LoVo (cell line): ENCODE data around the gene IL17B.
A peak's percentile ranks its signal among the peaks of the same experiment; 100 is the strongest.

Experiments
- DNase-seq: peaks from one replicate; pipeline ENCODE4 v3.0.0-alpha.2; 2016; ENCODE audit warnings: low spot score

The IL17B gene, protein sequence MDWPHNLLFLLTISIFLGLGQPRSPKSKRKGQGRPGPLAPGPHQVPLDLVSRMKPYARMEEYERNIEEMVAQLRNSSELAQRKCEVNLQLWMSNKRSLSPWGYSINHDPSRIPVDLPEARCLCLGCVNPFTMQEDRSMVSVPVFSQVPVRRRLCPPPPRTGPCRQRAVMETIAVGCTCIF

DNA sequence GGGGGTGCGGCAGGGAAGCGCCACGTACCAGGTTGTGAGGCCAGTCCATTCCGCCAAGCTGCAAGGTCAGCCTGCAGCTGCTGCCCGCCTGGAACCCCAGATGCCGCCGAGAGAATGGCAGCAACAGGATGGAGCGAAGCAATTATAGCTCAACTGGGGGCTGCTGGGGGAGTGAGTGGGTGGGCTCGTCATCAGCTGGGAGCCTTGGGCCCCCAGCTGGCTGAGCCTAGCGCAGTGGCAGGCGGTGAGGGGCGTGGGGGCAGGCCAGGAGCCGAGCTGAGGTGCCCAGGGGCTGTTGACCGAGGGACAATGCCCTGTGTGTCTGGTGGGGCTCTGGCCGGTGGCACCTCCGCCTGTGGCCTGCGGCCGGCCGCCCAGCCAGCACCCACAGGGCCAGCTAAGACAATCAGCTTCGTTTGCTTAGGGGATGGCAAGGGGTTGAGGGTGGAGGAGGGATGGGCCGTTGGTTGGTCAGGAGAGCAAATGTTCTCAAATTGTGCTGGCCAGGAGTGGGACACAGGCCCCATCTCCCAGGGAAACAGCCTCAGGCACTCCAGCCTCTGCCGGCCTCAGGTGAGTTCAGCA lies at the start of gene IL17B:
Gene IL17B (minus strand): TSS at position 116 of the 585 bp plus-strand sequence. CDS start 67 bp downstream, at position 49.
- DNase-seq, result no peak

DNA sequence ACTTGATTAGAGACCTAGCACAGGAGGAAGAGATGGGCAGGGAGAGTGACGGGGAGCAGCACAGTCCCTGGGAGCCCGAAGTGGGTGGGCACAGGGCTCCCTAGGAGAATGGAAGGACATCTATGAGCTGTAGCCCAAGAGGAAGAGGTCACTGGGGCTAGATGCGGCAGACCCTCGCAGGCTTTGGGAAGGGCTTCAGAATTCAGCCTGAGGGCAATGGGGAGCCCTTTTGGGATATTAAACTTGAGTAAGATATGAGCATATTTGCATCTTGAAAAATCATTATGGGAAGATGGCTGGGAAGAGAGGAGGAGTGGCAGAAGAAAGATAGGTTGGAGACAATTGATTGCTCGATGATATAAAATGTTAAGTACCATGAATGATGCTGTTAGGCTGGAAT lies 48.9 kb upstream of the IL17B start:
- DNase-seq, result no peak

DNA sequence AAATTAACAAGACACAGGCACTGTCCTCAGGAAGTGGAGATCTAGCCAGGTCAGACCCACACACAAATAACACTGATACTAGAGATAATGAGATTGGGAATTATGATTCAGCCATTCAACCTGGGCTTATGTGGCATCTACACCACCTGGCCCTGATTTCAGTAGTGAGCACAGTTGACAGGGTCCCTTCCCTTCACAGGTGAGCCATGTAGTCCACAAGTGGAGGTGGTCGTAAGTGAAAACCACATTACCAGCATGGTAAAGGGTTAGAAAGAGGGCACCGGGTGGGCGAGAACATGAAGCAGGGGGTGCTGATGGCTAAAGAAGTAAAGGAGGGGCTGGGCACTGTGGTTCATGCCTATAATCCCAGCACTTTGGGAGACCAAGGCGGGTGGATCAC lies 48.3 kb upstream of the IL17B start:
- DNase-seq, result no peak

DNA sequence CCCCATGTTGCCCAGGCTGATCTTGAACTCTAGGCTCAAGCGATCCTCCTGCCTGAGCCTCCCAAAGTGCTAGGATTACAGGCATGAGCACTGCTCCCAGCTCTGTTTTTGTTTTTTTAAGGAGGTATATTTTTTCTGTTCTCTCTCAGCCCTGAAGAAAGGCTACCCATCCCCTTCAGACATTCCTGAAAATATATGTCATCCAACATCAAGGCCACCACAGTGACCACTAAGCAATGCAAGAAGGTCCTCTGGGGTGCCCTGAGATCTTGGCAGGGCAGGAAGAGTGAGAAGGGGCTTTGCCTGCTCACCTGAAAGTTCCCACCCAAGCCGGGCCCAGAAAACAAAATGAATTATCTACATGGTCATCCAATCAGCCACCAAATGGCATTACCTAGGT lies 47.8 kb upstream of the IL17B start:
- peak; percentile 24 for DNase-seq

DNA sequence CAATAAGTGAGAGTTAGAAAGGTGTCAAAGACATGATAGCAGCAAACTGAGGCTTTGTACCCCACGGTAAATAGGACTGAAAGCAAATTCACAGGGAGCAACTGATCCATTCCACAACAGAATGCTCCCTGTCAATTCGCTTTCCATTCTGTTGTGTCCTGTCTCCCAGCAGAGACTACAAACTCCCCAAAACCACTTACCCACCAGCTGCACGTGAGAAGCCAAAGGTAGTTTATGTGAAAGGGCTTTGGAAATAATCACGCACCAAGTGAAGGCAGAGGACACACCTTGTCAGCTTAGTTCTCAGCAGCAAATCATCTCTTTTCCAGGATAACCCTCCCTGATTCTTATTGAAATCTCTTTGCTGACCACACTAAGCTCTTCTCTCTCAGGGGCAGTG lies 46.6 kb upstream of the IL17B start:
- DNase-seq, result no peak

DNA sequence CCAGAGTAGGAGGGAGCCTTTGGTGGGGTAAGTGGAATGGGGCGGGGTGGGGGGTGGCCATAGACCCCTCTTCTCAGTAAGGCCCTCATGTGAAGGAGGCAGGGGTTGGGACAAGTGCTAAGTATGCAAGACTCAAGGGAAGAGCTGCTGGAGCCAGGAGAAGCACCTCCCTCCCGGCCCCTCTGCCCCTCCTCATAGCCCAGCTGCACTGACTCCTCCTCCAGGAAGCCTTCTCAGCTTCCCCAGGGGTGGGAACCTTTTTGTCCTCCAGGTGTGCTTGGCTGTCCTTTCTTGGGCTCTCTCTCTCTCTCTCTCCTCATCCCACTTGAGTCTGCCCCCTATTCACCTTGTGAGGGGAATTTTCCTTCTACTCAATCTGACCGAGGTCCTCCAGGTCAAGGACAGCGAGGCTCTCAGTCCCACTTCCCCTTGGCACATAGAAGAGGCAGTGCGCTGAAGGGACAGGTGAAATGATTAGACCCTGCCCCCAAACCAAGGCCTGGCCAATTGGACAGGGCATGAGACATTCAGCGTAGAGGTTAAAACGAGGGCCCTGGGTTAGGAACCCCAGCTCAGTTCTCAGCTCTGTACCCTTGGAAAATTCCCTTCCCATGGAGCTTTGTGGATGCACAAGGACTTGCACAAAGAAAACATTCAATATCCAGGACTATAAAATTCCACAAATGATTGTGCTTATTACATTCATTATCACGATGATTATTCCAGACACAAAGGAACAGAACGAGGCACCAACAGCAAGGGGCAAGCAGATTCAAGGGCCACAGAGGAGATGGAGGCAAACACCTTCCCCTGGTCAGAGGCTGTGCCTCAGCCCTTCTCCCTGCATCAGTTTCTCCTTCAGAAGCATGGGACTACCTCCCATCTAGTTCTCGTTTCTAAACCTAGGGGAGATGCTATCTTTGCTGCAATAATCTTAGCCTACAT lies 45.6 kb upstream of the IL17B start:
- DNase-seq, result no peak

DNA sequence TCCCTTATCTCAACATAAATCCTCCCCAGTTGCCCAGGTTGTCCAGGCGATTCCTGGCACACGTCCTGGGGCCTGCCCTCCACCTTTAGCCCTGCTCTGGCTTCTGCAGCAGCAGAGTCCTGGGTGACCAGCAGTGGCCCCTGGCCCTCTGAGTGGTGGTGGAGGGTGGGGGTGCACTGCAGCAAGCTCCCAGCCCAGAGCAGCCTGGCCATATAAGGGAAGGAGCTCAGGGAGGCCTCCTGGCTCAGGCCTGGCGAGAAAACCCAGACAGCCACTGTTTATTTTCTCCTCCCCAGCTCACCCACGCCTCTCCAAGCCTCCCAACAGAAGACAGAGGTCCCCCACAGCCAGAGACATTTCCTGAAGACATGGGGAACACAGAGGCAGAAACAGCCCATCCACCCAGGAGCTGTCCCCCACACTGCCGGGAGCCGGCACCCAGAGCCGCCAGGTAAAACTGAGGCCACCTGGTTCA lies 44.7 kb upstream of the IL17B start:
- no peak for DNase-seq

DNA sequence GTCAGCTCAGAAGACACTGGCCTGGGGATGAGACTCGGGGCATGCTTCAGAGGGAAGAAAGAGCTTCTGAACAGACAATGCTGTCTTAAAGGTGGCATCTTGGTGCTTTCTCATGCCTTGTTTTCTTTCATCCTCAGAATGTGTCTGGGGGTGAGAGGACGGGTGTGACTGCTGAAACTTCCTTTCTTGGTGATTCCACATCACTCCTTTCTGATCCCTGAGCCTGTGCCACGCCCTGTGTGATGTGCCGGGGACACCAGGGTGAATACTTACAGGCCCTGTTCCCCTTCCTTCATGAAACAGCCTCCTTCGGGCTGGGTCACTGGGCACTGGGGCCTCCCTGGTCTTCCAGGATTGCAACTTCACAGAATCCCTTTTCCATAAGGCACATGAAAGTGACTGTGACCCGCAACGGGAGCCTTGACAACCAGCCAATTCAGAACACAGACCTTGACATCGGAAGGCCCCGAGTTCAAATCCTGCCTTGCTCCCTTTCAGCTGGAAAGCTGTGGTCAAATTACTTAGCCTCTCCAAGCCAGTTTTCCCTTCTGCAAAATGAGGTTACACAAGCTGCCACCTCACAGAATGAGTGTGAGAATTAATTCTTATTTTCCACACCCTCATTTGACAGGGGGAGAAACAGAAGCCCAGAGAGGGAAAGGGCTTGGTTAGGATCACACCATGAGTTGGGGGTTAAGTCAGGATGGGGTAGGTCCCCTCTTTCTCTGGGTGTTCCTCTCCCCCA lies 44.1 kb upstream of the IL17B start:
- no peak for DNase-seq

DNA sequence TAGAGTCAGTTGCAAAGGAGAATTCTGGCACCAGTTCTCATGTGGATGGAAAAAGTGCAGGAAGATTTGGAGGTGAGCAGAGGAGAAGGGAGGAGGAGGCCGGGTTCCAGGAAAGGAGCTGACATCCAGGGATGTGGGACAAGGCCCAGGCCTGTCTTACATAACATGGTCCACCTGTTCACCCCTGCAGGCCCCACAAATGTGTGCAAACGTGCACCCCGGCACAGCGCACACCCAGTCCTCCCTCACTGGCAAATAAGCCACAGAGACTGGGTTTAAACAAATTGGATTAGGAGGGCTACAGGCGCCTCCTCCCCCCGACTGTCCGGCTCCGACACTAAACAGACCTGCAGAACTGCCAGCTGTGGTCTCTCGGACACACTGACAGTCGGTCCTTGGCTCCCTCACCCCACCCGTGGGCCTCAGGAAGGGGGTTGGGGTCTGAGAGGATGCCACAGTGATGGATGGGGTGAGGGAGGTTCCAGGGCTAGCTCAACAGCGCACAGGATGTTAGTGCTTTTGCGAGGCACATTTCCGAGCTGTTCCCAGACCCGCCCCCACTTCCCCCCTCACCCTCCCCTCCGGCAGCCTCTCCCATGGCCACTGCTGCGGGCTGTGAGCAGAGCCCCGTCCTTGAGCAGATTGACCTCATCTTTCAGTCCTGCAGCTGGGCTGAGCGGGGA lies 43.4 kb upstream of the IL17B start:
- DNase-seq, result no peak

DNA sequence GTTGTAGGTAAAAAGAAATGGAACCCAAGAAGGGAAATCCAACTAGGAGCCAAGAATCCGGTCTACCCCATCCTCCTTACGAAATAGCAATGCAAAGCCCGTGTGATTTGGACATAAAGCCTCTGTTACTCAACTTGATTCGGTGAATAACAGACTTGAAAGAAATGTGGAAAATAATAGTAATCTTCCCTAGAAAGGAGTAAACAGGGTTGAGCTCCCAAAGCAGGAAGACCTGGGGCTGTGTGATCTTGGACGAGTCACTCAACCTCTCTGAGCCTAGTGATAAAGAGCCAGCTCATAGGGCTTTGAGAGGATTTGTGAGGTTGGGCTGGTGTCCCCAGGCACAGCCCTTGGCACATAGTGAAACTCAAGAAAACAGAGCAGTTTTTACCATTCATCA lies 42.7 kb upstream of the IL17B start:
- DNase-seq, result no peak

DNA sequence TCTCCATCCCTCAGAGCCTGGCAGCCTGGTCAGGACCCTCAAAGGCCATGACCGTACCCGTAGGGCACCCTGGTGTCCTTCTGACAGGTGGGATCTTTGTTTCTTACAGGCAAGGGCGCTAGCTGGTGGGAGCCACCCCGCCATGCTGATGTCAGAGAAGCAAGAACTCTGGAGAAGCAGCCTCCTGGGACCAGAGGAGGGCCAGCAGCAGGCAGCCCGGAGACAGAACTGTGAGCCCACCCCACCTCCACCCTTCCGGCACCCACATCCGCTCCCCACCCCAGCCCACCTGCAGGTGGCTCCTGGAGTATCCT lies 42.2 kb upstream of the IL17B start:
- no peak for DNase-seq

DNA sequence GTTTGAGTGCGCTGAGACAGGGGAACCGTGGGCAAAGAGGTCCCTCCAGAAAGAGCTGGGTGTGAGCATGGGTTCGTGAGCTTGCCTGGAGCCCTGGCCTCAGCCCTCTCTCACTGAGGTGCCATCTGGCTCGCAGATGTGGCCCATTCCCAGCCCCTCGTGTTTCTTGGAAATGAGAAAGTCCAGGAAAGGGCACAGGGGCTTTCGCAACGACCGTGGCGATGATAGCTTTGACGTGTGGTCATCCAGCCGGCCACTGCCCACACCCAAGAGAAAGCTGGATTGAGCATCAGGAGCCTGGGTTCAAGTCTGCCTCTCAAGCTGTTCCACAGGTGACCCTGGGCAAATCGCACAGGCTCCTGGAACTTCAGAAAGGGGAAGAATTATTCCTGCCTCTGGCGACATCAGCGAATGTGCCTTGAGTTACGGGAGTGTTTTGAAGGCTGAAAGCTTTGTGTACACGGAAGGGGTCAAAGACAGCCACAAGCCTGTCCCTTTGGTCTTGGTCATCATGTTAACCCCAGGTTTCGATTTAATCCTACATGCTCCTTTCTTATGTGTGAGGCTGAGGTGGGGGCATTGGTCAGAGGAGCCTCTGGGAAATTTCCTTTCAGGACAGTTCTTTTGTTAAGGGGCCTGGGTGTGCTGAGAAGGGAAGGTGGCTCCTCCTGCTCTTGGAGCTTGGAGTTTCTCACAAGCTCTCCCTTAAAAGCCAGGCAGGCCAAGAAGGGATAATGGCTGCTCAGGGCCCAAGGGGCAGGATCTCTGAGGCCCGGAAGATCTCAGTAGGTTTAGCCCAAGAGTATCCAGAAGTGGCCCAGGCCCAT lies 41.7 kb upstream of the IL17B start:
- DNase-seq, result no peak

DNA sequence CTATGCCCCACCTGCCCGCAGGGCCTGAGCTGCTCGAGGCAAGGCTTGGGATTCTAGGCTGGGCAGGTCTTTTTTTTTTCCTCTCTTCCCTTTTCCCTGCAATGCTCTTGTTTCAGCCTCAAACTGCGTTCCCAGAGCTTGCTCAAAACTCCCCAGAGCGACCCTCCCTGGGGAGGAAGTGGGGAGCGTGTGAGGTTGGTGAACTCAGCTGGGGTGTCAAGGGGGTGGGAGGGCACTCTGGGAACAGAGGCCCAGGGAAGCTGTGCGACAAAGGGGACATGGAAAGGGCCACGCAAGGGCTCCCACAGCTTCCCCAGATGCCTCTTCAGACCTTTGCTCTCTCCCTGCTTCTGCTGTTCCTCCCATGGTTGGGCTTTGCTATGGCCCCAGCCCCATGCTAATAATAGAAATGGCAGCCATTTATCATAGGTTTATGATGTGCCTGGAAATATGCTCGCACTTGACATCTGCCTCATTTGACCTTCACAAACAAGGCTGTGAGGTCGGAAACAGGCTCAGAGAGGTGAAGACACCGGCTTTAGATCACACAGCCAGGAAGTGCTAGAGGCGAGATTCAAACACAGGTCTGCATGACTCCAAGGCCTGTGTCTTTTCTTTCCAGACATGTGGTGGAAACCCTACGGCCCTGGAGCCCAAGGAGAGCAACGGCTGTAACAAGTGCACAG lies 40.9 kb upstream of the IL17B start:
- no peak for DNase-seq

DNA sequence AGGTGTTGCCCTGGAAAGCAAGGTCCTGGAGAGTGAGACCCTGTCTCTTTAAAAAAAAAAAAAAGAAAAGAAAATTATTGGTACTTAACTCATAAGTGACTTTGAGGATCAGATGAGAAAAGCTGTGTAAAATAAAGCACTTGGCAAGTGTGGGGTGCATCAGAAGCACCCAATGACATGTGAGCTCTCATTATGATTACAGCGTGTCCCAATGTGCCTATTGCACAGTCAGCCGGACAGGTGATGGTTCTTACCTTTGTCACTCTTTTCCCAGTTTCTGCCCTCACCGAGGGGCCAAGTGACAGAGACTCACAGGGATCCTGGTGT lies 40.4 kb upstream of the IL17B start:
- no peak for DNase-seq

DNA sequence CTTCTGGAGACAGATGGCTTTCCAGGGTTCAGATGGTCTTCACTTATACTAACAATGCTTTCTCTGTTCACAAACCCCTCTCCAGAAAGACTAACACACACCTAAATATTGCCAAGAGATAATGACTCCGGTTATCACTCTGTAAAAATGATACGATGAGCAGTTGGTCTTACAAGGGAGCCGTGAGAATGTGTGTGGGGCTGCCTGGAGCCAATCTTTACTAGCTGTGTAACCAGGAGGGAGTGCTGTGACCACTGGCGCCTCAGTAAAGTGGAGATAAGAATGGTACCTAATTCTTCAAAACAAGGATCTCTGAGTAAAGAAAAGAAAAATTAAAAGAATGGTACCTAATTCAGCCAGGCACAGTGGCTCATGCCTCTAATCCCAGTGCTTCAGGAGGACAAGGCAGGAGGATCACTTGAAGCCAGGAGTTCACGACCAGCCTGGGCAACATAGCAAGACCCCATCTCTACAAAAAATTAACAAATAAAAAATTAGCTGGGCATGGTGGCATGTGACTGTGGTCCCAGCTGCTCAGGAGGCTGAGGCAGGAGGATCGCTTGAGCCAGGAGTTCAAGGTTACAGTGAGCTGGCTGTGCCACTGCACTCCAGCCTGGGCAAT lies 39.9 kb upstream of the IL17B start:
- DNase-seq, result no peak

DNA sequence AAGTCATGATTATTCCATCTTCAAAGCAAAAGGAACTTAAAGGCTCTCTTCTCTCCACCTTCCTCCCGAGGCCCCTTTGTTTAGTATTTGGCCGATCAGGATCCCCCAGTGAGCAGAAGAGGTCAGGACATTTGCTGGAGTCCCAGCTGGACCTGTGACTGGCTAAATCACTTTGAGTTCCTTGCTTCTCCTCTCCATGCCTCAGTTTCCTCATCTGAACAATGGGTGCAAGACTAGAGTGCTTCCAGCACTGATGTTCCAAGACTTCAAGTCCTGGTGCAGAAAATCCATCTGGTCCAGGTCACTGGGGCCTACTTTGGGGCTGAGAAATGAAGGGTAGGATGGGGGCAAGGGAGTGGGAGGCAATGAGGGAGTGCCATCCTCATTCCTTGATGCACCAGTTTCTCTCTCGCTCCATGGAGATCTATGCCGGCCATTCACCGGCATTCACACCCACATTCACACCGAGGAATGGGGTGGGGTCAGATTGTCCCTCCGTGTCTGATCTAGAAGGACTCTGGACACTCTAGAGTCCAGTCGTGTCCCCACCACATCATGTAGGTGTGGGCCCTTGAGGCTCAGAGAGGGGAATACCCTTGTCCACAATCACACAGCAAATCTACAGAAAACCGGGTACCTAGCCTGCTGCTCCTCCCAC lies 38.7 kb upstream of the IL17B start:
- no peak for DNase-seq

DNA sequence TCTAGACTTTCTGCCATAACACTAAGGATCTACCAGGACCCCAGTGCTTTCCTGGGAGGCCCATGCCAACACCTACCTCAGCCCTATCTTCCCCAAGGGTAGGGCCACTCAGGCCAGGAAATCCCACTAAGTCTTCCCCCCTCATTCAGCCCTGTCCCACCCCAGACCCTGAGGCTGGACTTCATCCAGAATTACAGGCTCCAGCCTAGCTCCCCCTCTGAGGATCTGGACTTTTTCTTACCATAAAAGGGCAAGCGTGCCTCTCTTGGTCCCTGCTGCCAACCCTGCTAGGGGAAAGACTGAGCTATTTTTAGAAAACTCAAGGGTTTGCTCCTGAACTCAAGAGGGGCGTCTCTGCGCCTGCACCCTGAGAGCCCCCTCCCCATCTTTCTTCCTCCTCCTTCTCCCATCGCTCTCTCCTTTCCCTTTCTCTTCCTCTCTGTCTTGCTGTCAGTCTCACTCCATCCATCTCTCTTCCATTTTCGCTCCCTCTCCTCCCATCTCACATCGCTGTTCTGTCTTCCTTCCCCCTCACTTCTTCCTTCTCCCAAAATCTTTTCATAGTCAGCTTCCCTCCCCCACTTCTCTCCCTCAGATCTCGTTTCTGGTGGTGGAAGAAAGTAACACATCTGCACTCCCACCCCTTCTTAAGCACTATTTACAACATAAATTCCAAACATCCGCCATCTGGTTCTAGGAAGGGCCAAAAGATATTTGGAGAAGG lies 38.1 kb upstream of the IL17B start:
- no peak for DNase-seq

DNA sequence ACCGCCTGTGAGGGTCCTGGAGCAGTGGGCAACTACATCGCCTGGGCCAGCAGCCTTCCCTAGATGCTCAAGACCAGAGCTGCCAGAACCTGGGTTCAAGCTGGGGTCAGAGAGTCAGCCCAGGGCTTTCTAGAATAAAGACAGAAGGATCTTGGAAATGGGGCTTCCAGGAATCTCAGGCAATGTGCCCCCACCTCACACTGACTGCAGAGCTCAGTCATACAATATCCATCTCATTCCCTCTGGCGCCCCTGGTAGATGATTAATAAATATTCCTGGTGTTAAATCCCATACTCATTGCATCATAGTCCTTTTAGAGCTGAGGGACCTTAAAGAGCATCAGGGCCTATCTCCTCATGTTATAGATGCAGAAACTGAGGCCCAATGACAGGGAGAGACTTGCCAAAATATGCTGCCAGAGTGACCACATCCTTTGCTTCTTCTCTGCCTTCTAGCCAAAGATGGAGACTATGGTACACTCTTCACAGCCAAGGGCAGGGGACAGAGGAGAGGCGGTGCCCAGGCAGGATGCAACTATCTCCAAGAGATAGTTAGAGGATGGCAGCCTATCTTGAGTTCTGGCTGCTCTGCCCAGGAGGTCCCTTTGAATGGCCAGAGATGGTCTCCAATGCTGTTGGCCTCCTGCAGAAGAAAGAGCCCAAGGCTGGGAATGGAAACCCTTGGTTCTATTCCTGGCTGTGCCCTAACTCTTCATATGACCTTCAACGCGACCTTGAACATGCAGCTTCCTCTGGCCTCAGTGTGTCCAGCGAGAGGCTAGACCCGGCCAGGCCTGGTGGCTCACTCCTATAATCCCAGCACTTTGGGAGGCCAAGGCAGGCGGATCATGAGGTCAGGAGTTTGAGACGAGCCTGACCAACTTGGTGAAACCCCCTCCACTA lies 36.2 kb upstream of the IL17B start:
- no peak for DNase-seq
